ENCODE measurements around the gene HES2.
"Not testable (repeated sequence)": the region's sequence is repeated elsewhere in the genome, so short reads cannot be mapped to it uniquely, and the experiment has no call there.

Gene HES2

DNA sequence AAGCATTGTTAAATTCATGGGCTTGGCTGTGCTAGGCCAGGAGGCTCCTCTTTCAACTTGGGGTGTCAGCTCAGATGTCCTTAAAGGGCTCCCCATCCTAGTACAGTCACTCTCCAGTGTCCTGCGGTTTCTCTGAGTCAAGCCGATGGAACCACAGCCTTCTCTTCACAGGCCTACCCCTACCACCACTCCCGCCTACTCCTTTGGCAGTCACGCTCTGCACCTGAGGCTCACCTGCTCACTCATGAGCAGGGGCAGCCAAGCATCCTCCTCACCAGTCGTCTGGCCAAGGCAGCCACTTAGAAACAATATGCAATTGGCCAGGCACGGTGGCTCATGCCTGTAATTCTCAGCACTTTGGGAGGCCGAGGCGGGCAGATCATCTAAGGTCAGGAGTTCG is 29.7 kb downstream of the HES2 start:
- no peak for DNase-seq (ENCODE audit: low spot score)

DNA sequence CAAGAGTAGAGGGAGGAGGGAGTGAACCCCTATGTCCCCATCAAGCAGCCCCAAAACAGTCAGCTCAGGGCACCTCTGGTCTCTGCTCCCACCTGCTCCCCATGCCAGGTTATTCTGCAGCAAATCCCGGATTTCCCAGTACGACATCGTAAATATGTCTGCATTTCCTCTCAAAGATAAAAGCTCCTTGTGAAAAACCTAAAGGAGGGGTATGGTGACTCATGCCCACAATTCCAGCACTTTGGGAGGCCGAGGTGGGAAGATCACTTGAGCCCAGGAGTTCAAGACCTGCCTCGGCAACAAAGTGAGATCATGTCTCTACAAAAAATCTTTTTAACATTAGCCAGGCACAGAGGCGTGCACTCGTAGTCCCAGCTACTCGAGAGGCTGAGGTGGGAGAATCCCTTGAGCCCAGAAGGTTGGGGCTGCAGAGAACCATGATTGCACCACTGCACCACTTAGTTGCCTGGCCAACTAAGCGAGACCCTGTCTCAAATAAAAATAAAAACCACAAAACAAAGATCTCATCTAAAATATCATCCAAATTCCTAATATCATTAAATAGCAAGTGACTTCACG is 33.3 kb downstream of the HES2 start:
- DNase-seq (ENCODE audit: low spot score): no peak

GRCh38 chr1:6385488-6386191 is 34.1 kb downstream of the HES2 start:
- DNase-seq (ENCODE audit: low spot score): no peak

GRCh38 chr1:6384962-6385361 is 34.8 kb downstream of the HES2 start:
- DNase-seq (ENCODE audit: low spot score): no peak

- DNase-seq (ENCODE audit: low spot score): no peak
Measured at GRCh38 chr1:6384135-6384534, 35.6 kb downstream of the HES2 start.

- no peak for DNase-seq (ENCODE audit: low spot score)
Measured at GRCh38 chr1:6380037-6380436, 39.7 kb downstream of the HES2 start.

- DNase-seq (ENCODE audit: low spot score): no peak
Measured at GRCh38 chr1:6378096-6378746, 41.5 kb downstream of the HES2 start.

- DNase-seq (ENCODE audit: low spot score): no peak
Measured at GRCh38 chr1:6373961-6374720, 45.6 kb downstream of the HES2 start.

DNA sequence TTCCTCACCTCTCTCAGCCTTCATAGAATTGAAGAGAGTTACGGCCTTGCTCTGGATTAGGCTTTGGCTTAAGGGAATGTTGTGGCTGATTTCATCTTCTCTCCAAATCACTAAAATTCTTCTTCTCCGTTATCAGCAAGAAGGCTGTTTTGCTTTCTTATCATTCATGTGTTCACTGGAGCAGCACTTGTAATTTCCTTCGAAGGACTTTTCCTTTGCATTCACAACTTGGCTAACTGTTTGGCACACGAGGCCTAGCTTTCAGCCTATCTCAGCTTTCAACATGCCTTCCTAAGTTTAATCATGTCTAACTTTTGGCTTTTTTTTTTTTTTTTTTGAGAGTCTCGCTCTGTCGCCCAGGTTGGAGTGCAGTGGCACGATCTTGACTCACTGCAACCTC is 47.5 kb downstream of the HES2 start:
- DNase-seq (ENCODE audit: low spot score): not testable (repeated sequence)

DNA sequence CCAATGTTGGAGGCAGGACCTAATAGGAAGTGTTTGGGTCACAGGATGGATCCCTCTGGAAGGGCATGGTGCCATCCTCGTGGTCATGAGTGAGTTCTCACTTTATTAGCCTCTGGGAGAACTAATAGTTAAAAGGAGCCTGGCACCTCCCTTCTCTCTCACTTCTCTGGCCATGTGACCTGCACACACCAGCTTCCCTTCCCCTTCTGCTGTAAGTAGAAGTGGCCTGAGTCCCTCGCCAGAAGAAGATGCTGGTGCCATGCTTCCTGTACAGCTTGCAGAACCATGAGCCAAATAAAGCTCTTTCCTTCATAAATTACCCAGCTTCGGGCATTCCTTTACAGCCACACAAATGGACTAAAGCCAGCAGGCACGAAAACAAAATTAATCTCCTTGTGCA is 49.7 kb downstream of the HES2 start:
- no peak for DNase-seq (ENCODE audit: low spot score)

GRCh38 chr1:6367381-6368012 is 52.2 kb downstream of the HES2 start:
- DNase-seq (ENCODE audit: low spot score): no peak

DNA sequence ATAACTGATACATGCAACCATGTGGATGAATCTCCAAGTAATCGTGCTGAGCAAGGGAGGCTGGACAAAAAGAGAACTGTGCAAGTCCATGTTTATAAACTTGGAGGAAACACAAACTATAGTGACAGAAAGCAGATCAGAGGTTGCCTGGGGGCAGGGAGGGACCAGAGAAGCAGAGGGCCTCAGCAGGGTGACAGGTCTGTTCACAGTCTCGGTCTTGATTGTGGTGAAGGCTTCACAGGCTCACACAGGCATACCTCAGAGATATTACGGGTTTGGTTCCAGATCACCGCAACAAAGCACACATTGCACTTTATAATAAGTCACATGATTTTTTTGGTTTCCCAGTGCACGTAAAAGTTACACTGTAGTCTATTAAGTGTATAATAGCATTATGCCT is 54.7 kb downstream of the HES2 start:
- peak; percentile 49 for DNase-seq (ENCODE audit: low spot score)

- not testable (repeated sequence) for DNase-seq (ENCODE audit: low spot score)
Measured at GRCh38 chr1:6363085-6363884, 56.4 kb downstream of the HES2 start.
